Naive thymus-derived CD4-positive, alpha-beta T cell (primary cell): ENCODE results near the gene CD58. TPM values are rescaled to one million over a fixed set of nuclear protein-coding genes. Genes with fewer than 3 reads are reported as not detected.

Source experiments
- ATAC-seq: fragments of 150-1000 bp; cut with Tn5 transposase; 2 replicates; pipeline ENCODE4 v1.10.0; 2021; ENCODE audit warnings: mild to moderate bottlenecking, moderate library complexity
- CTCF ChIA-PET: fragments of 350-600 bp; sonication (Branson Sonifier 250); formaldehyde crosslinking; loops from one replicate; lab custom pipeline; 2021; ENCODE audit warnings: antibody characterized with exemption; lab: Charles Lee
- POLR2A ChIA-PET: fragments of 350-600 bp; sonication (Branson Sonifier 250); formaldehyde crosslinking; loops from one replicate; lab custom pipeline; 2021; ENCODE audit warnings: antibody characterized with exemption, inconsistent platforms; lab: Charles Lee
- DNase-seq, 9 donors: peaks; one replicate each; pipeline versions ENCODE4 v3.0.0 to v3.0.0-alpha.2; 2020 to 2022; ENCODE audit warnings: mixed read lengths in 1 of 9
- H3K27ac ChIP-seq: one replicate; pipeline ENCODE4 v1.7.0; 2013; ENCODE audit warnings: mild to moderate bottlenecking, low read depth, low read length, moderate library complexity
- H3K27me3 ChIP-seq, 2 donors: one replicate each; pipeline ENCODE4 v1.7.0; 2013; ENCODE audit warnings: low read length in 2 of 2, mild to moderate bottlenecking in 2 of 2, moderate library complexity in 2 of 2; ENCODE audit not compliant: control insufficient read depth in 2 of 2, insufficient read depth in 2 of 2
- H3K36me3 ChIP-seq, 3 experiments: 1 replicate in 2 of 3; 2 replicates in 1 of 3; pipeline ENCODE4 v1.7.0; 2013; ENCODE audit warnings: low read length in 3 of 3, mild to moderate bottlenecking in 3 of 3, moderate library complexity in 1 of 3; ENCODE audit not compliant: insufficient read depth in 3 of 3, control insufficient read depth in 2 of 3
- H3K4me1 ChIP-seq, 2 donors: one replicate each; pipeline ENCODE4 v1.7.0; 2013; ENCODE audit warnings: low read length in 2 of 2, mild to moderate bottlenecking in 2 of 2, moderate library complexity in 1 of 2; ENCODE audit not compliant: control insufficient read depth in 2 of 2, insufficient read depth in 2 of 2
- H3K4me3 ChIP-seq: 2 replicates; pipeline ENCODE4 v1.7.0; 2013; ENCODE audit warnings: mild to moderate bottlenecking, low read length
- H3K9me3 ChIP-seq, 3 experiments: 1 replicate in 2 of 3; 2 replicates in 1 of 3; pipeline ENCODE4 v1.7.0; 2013; ENCODE audit warnings: low read length in 3 of 3; ENCODE audit not compliant: control insufficient read depth in 2 of 3
- H3K27ac Mint-ChIP-seq, 9 donors: one replicate each; pipeline ENCODE4 v1.8.0; 2020 to 2022; ENCODE audit warnings: mixed read lengths in 9 of 9, mild to moderate bottlenecking in 8 of 9, moderate library complexity in 5 of 9, inconsistent platforms in 2 of 9
- H3K27me3 Mint-ChIP-seq, 5 donors: one replicate each; pipeline ENCODE4 v1.8.0; 2021 to 2022; ENCODE audit warnings: mixed read lengths in 5 of 5, mild to moderate bottlenecking in 1 of 5
- H3K36me3 Mint-ChIP-seq, 5 donors: one replicate each; pipeline ENCODE4 v1.8.0; 2020 to 2022; ENCODE audit warnings: mixed read lengths in 5 of 5, mild to moderate bottlenecking in 3 of 5, inconsistent platforms in 1 of 5
- H3K4me1 Mint-ChIP-seq, 7 donors: one replicate each; pipeline ENCODE4 v1.8.0; 2020 to 2022; ENCODE audit warnings: mixed read lengths in 7 of 7, mild to moderate bottlenecking in 3 of 7, inconsistent platforms in 1 of 7
- H3K4me3 Mint-ChIP-seq, 10 donors: one replicate each; pipeline ENCODE4 v1.8.0; 2020 to 2022; ENCODE audit warnings: mild to moderate bottlenecking in 10 of 10, mixed read lengths in 10 of 10, moderate library complexity in 6 of 10, inconsistent platforms in 2 of 10
- H3K9me3 Mint-ChIP-seq, 11 donors: one replicate each; pipeline ENCODE4 v1.8.0; 2020 to 2022; ENCODE audit warnings: mixed read lengths in 11 of 11, mild to moderate bottlenecking in 4 of 11, inconsistent platforms in 1 of 11, moderate library complexity in 1 of 11
- intact Hi-C, 2 donors: fragments of 100-400 bp; cut with micrococcal nuclease; formaldehyde crosslinking; loops; one replicate each; pipeline ENCODE4 v1.15.1; 2023
- polyA plus RNA-seq, 2 donors: library from polyadenylated mRNA; unstranded; fragments of 300-500 nt; fragmentation: Illumina TruSeq; gene quantifications; one replicate each; pipeline ENCODE4 v1.2.3, GENCODE V29; 2021
- total RNA-seq, 6 experiments: library from RNA in 5 of 6; stranded (reverse) in 5 of 6; gene quantifications; 1 replicate in 5 of 6; 2 replicates in 1 of 6; pipeline ENCODE4 v1.2.3 and lab custom pipeline; 2021 to 2026

Gene CD58
- total and polyA plus RNA-seq, 7 experiments from 2014 or later, result 1.3 to 35.0 (median 4.0) TPM

DNA sequence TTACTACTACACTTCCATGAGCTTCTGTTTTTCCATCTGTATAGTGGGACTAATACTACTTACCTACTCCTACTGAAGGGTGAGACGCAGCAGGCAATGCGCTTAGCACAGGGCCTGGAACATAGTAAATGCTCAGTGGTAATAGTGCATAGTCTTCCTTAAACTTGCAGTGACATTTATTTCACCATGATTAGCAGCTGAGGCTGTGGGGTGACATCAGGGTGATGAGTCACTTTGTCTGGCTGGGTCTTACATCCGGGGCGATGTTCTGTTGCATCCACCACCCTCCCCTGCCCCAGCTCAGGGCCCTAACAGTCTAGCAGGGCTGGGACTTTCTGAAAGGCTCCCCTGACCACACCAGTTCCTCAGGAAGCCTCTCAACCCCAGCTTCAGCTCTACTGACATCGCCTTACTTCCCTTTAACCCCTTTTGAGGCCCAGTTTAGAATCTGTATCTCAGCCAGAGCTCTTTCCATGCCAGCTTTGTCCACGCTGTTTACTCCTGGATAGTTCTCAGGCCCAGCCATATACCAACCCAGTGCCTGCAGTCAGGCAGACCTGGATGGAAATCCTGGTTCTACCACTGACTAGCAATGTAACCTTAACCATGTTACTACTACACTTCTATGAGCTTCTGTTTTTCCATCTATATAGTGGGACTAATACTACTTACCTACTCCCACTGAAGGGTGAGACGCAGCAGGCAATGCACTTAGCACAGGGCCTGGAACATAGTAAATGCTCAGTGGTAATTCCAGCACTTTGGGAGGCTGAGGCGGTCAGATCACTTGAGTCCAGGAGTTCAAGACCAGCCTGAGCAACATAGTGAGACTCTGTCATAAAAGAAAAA, 66.3 kb downstream of the CD58 start:
- peak overlapping the region; percentile 1 for H3K4me3 ChIP-seq
- H3K9me3 Mint-ChIP-seq, result peaks cover 0 to 2% (median 0%) of the 10 kb centered on the region in 11 donors
- POLR2A ChIA-PET, result interaction anchor here (0.6 to 2.4 kb wide), 4 partner anchors 10 to 353 kb away, joined by 3 to 16 read pairs (median 3); no protein-coding TSS in a partner anchor

DNA sequence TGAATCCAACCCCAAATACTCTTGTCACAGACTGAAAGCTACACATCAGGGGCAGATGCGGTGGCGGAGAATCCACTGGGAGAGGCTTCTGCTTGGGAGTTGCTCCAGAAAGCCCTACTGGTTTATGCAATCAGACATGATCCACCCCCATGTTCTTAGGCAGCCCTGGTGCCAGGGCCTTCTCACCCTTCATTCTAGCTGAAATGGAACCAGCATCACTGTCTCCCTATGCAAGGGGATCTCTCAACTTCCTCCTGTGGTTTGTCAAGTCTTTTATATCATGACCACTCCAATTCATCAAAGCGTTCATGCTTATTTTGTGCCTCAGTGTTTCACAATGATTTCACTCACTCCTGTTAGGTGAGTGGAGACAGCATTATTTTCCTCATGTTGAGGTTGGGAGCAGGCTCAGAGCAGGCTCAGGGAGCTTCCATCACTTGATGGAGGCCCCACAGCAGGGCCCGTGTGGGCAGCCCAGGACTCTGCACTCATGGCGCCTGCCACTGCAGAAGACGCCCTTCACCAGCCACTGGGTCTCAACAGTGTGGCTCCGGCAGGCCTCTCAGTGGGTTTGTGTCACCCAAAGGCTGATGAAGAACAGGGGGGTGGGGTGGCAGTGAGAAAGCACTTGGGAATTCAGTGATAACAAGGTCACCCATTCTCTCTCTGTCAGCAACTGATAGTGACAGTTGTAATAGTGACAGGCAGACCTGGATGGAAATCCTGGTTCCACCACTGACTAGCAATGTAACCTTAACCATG, 67.1 kb downstream of the CD58 start:
- CTCF ChIA-PET, result interaction anchor here (0.9 to 2.1 kb wide), 4 partner anchors 18 to 365 kb away, joined by 3 to 10 read pairs (median 4); no protein-coding TSS in a partner anchor
- Histone ChIP-seq H3K36me3 (no peaks in the 10 kb centered on the region), H3K27ac (peak overlapping the region; percentile 2), H3K4me3 (no peak overlapping the region), H3K4me1 (peaks cover 20 to 41% of the 10 kb centered on the region in 2 donors), H3K27me3 (no peaks in the 10 kb centered on the region), H3K9me3 (no peaks in the 10 kb centered on the region)
- peaks cover 0 to 32% (median 0%) of the 10 kb centered on the region in 5 donors for H3K36me3 Mint-ChIP-seq
- peaks cover 21 to 89% (median 35%) of the 10 kb centered on the region in 7 donors for H3K4me1 Mint-ChIP-seq
- intact Hi-C loops, result loop anchor here (1.0 to 10.0 kb wide), 15 partner anchors 11 to 1101 kb away; partner anchors contain the start of genes TENT5C (in 1 of the 2), TTF2 (in 1 of the 2) and VANGL1 (in 1 of the 2)
- peaks cover 0 to 2% (median 0%) of the 10 kb centered on the region in 11 donors for H3K9me3 Mint-ChIP-seq
- POLR2A ChIA-PET, result interaction anchor here (0.6 to 2.4 kb wide), 4 partner anchors 11 to 353 kb away, joined by 3 to 16 read pairs (median 3); no protein-coding TSS in a partner anchor
- DNase-seq (no peak), ATAC-seq (peak; percentile 1)
- H3K27ac Mint-ChIP-seq, result peak overlapping the region; percentile 65 to 92 (median 77)
- H3K4me3 Mint-ChIP-seq, result peak overlapping the region in 5 of 10 donors; percentile 11 to 75 (median 42)
- no peaks in the 10 kb centered on the region for H3K27me3 Mint-ChIP-seq

More for the DNA sequence above, 66.3 kb downstream of the CD58 start:
- peak; percentile 49 to 86 (median 73) for DNase-seq
- peak overlapping the region; percentile 48 for H3K27ac ChIP-seq
- Mint-ChIP-seq H3K27me3 (no peaks in the 10 kb centered on the region), H3K4me1 (peaks cover 21 to 89% (median 34%) of the 10 kb centered on the region in 7 donors), H3K4me3 (peak overlapping the region in 8 of 10 donors; percentile 11 to 77 (median 48)), H3K36me3 (peaks cover 0 to 36% (median 0%) of the 10 kb centered on the region in 5 donors), H3K27ac (peak overlapping the region; percentile 65 to 92 (median 77))
- CTCF ChIA-PET, result interaction anchor here (0.6 to 2.1 kb wide), 5 partner anchors 10 to 365 kb away, joined by 3 to 10 read pairs (median 4); no protein-coding TSS in a partner anchor
- no peaks in the 10 kb centered on the region for H3K27me3 ChIP-seq
- no peaks in the 10 kb centered on the region for H3K9me3 ChIP-seq
- intact Hi-C loops, result loop anchor here (1.0 to 10.0 kb wide), 16 partner anchors 10 to 1100 kb away; partner anchors contain the start of genes TENT5C (in 1 of the 2), TTF2 (in 1 of the 2) and VANGL1 (in 1 of the 2)
- H3K36me3 ChIP-seq, result no peaks in the 10 kb centered on the region
- ATAC-seq, result peak; percentile 96
- H3K4me1 ChIP-seq, result peaks cover 20 to 49% of the 10 kb centered on the region in 2 donors

DNA sequence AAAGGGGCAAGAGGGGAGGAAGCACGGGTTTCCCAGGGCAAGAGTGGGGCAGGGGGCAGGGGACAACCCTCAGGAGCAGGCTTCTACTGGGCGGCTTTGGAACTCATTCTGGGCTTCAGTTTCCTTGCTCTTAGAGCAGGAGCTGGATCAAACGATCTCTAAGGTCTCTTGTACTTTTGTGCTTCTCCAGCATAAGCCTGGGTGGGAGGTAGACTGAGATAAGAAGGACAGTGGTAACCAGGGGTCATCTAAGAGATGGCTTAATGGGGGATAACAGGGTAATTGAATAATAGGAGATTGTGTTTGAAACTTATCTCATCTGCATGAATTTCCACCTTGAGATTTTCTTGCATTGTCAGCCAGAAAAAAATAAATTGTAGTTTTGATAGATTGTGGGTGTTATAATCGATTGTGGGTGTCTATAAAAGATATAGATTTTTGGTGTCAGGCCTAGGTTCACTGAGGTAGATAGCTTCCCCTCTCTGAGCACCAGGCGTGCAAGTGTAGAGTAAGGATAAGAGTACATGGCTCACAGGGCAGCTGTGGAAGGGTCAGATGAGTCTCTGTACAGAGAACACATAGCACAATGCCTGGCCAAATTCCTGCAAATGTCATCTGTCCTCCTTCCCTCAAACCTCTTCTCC, 68.0 kb downstream of the CD58 start:
- H3K9me3 ChIP-seq, result no peaks in the 10 kb centered on the region
- peak overlapping the region in 2 of 10 donors; percentile 21 to 23 for H3K4me3 Mint-ChIP-seq
- H3K27ac ChIP-seq, result no peak overlapping the region
- DNase-seq (no peak), ATAC-seq (no peak)
- peaks cover 0 to 27% (median 0%) of the 10 kb centered on the region in 5 donors for H3K36me3 Mint-ChIP-seq
- H3K4me1 ChIP-seq, result peaks cover 20 to 38% of the 10 kb centered on the region in 2 donors
- CTCF ChIA-PET, result interaction anchor here (1.1 to 1.5 kb wide), 3 partner anchors 17 to 364 kb away, joined by 3 to 7 read pairs (median 3); no protein-coding TSS in a partner anchor
- H3K27ac Mint-ChIP-seq, result peak overlapping the region in 7 of 9 donors; percentile 15 to 92 (median 77)
- H3K36me3 ChIP-seq, result no peaks in the 10 kb centered on the region
- no peak overlapping the region for H3K4me3 ChIP-seq
- no peaks in the 10 kb centered on the region for H3K27me3 ChIP-seq
- peaks cover 0 to 2% (median 0%) of the 10 kb centered on the region in 11 donors for H3K9me3 Mint-ChIP-seq
- POLR2A ChIA-PET, result interaction anchor here (1.0 kb wide), 1 partner anchor 25 kb away, joined by 3 read pairs; no protein-coding TSS in a partner anchor
- intact Hi-C loops, result loop anchor here (5.0 to 10.0 kb wide), 6 partner anchors 125 to 1102 kb away; partner anchors contain the start of genes TENT5C (in 1 of the 2) and VANGL1 (in 1 of the 2)
- peaks cover 21 to 84% (median 36%) of the 10 kb centered on the region in 7 donors for H3K4me1 Mint-ChIP-seq
- H3K27me3 Mint-ChIP-seq, result no peaks in the 10 kb centered on the region

DNA sequence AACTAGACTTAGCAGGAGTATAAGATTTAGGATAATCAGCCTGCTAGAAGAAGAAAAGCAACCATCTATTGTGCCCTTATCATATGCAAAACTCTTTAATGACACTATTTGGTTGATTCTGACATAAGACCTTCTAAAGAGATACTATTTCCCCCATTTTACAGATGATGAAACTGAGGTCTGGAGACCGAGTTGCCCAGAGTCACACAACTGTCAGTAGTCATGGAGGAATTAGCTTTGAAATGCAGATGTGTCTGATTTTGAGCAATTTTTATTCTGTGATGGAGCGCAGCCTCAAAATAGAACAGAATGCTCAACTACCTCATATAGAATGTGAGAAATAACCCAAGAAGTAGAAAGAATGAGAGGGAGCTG, 69.0 kb downstream of the CD58 start:
- Histone ChIP-seq H3K27me3 (no peaks in the 10 kb centered on the region), H3K36me3 (no peaks in the 10 kb centered on the region), H3K4me3 (no peak overlapping the region), H3K9me3 (no peaks in the 10 kb centered on the region), H3K27ac (no peak overlapping the region), H3K4me1 (peaks cover 20 to 38% of the 10 kb centered on the region in 2 donors)
- Mint-ChIP-seq H3K27me3 (no peaks in the 10 kb centered on the region), H3K9me3 (peaks cover 0 to 2% (median 0%) of the 10 kb centered on the region in 11 donors), H3K27ac (peak overlapping the region in 2 of 9 donors; percentile 46 to 77), H3K4me3 (no peak overlapping the region), H3K36me3 (peaks cover 0 to 28% (median 0%) of the 10 kb centered on the region in 5 donors), H3K4me1 (peaks cover 23 to 86% (median 36%) of the 10 kb centered on the region in 7 donors)
- no peak for ATAC-seq
- intact Hi-C loops, result loop anchor here (5.0 to 10.0 kb wide), 6 partner anchors 125 to 1103 kb away; partner anchors contain the start of genes TENT5C (in 1 of the 2) and VANGL1 (in 1 of the 2)
- ChIA-PET CTCF (interaction anchor here (1.1 to 1.5 kb wide), 3 partner anchors 16 to 363 kb away, joined by 3 to 7 read pairs (median 3); no protein-coding TSS in a partner anchor), POLR2A (interaction anchor here (1.0 kb wide), 1 partner anchor 24 kb away, joined by 3 read pairs; no protein-coding TSS in a partner anchor)
- no peak for DNase-seq

DNA sequence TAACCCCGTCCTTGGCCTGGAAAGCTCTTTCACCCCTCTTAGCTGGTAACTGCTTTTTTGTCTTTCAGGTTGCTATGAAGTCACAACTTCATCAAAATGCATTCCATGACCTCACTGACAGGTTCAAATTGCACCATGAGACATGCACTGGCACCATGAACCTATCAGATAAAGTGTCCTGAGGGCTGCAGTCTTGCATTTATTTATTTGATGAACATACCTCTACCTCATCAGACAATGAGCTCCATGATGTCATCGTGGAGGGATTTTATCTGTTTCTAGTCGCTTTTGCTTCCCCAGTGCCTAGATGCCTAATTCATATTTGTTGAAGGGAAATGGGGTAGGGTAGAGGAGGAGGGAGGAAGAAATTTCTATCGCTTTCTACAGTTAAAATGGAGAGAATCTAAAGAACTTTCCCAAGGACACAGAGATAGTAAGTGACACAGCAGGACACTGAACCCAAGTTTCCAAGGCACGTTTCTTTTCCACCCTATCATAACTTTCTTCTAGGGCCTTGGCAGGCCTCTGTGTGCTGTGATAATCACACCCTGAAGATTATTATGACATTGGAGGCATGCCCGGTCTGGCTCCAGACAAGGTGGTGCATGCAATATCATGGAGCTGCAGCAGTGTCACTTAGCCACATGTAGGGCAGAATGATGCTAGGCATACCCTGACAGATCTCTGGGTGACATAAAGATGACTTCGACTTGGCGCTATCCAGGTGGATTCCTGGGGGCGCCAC, 69.5 kb downstream of the CD58 start:
- intact Hi-C loops, result loop anchor here (5.0 to 10.0 kb wide), 6 partner anchors 124 to 1104 kb away; partner anchors contain the start of genes TENT5C (in 1 of the 2) and VANGL1 (in 1 of the 2)
- ChIA-PET POLR2A (interaction anchor here (0.6 to 1.2 kb wide), 2 partner anchors 14 to 70 kb away, joined by 4 read pairs; no protein-coding TSS in a partner anchor), CTCF (interaction anchor here (1.0 to 4.6 kb wide), 5 partner anchors 12 to 362 kb away, joined by 3 to 59 read pairs (median 5); no protein-coding TSS in a partner anchor)
- H3K36me3 ChIP-seq, result no peaks in the 10 kb centered on the region
- H3K9me3 Mint-ChIP-seq, result peaks cover 0 to 2% (median 0%) of the 10 kb centered on the region in 11 donors
- H3K4me3 ChIP-seq, result no peak overlapping the region
- peak overlapping the region in 1 of 9 donors; percentile 31 for H3K27ac Mint-ChIP-seq
- DNase-seq (no peak), ATAC-seq (no peak)
- H3K27me3 Mint-ChIP-seq, result no peaks in the 10 kb centered on the region
- H3K4me3 Mint-ChIP-seq, result no peak overlapping the region
- H3K4me1 Mint-ChIP-seq, result peaks cover 26 to 85% (median 36%) of the 10 kb centered on the region in 7 donors
- no peaks in the 10 kb centered on the region for H3K27me3 ChIP-seq
- H3K9me3 ChIP-seq, result no peaks in the 10 kb centered on the region
- peaks cover 20 to 34% of the 10 kb centered on the region in 2 donors for H3K4me1 ChIP-seq
- H3K27ac ChIP-seq, result no peak overlapping the region
- peaks cover 0 to 31% (median 0%) of the 10 kb centered on the region in 5 donors for H3K36me3 Mint-ChIP-seq
